Measurements from ENCODE around the gene C9orf78. TPM values are rescaled to one million over a fixed set of nuclear protein-coding genes. Genes with fewer than 3 reads are reported as not detected.

The C9orf78 gene
- total and polyA plus RNA-seq, 2 of the 8 experiments (the other 6 are each of a cell fraction or from before 2014, with no cell fraction given), result 17.4 to 40.6 TPM

DNA sequence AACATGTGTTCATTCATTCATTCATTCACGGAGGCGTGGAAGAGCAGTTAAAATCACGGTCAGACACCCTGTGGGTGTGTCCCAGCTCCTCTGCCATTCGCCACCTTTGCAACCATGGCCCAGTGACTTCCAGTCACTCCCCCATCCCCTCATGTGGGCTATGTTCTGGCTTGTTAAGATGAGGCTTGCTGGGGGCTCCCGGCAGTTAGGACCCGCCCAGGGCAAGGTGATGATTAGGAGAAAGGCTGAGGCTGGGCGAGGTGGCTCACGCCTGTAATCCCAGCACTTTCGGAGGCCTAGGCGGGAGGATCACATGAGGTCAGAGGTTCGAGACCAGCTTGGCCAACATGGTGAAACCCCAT, 57.3 kb downstream of the C9orf78 start (continued):
- TF ChIP-seq, protein P1, sequence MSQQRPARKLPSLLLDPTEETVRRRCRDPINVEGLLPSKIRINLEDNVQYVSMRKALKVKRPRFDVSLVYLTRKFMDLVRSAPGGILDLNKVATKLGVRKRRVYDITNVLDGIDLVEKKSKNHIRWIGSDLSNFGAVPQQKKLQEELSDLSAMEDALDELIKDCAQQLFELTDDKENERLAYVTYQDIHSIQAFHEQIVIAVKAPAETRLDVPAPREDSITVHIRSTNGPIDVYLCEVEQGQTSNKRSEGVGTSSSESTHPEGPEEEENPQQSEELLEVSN (IDR thresholded peaks at IDR 0.05), result no peak

Small RNAs within 50 kb of the gene (microRNA-seq; reads per million reads assigned to microRNA genes)
- gene MIR6855 (ENCODE audit: borderline microRNAs expressed in 2 of 2, borderline number of aligned reads in 2 of 2, borderline replicate concordance in 1 of 2), result 0 reads per million in 2 experiments

Small RNAs within 50 kb of the gene (small RNA-seq; reads per million reads assigned to genes)
- 0.69 reads per million for gene MIR6855 (ENCODE audit: insufficient read depth)

Other genes starting within 250 kb of the C9orf78 start
- not detected in 2 replicates for gene C9orf50, start 214.2 kb downstream of the C9orf78 start, total RNA-seq (2021; fragmentation: NEBNext Ultra II Directional; extraction: Animal tissue kit (Norgen Biotek cat#: 25700))
- gene C9orf50, start 214.2 kb downstream of the C9orf78 start, polyA plus RNA-seq (2011; rRNA removed), result not detected in 2 replicates
- 66.1 and 70.2 TPM in 2 replicates for gene NTMT1, start 209.1 kb downstream of the C9orf78 start, total RNA-seq (2021; fragmentation: NEBNext Ultra II Directional; extraction: Animal tissue kit (Norgen Biotek cat#: 25700))
- gene NTMT1, start 209.1 kb downstream of the C9orf78 start, polyA plus RNA-seq (2011; rRNA removed), result 66.8 and 72.0 TPM in 2 replicates
- 17.3 TPM in 2 replicates for gene ASB6, start 193.1 kb downstream of the C9orf78 start, total RNA-seq (2021; fragmentation: NEBNext Ultra II Directional; extraction: Animal tissue kit (Norgen Biotek cat#: 25700))
- gene ASB6, start 193.1 kb downstream of the C9orf78 start, polyA plus RNA-seq (2011; rRNA removed), result 14.0 and 19.7 TPM in 2 replicates
- 5.8 and 7.1 TPM in 2 replicates for gene PRRX2, start 169.6 kb downstream of the C9orf78 start, total RNA-seq (2021; fragmentation: NEBNext Ultra II Directional; extraction: Animal tissue kit (Norgen Biotek cat#: 25700))
- 9.2 and 10.9 TPM in 2 replicates for gene PRRX2, start 169.6 kb downstream of the C9orf78 start, polyA plus RNA-seq (2011; rRNA removed)
- gene PTGES, start 82.2 kb downstream of the C9orf78 start, total RNA-seq (2021; fragmentation: NEBNext Ultra II Directional; extraction: Animal tissue kit (Norgen Biotek cat#: 25700)), result 3.2 TPM in 2 replicates
- 5.1 and 5.4 TPM in 2 replicates for gene PTGES, start 82.2 kb downstream of the C9orf78 start, polyA plus RNA-seq (2011; rRNA removed)
- 17.4 and 19.2 TPM in 2 replicates for gene TOR1B, start 32.1 kb downstream of the C9orf78 start, total RNA-seq (2021; fragmentation: NEBNext Ultra II Directional; extraction: Animal tissue kit (Norgen Biotek cat#: 25700))
- gene TOR1B, start 32.1 kb downstream of the C9orf78 start, polyA plus RNA-seq (2011; rRNA removed), result 11.4 and 13.4 TPM in 2 replicates
- gene TOR1A, start 11.1 kb downstream of the C9orf78 start, total RNA-seq (2021; fragmentation: NEBNext Ultra II Directional; extraction: Animal tissue kit (Norgen Biotek cat#: 25700)), result 32.7 and 37.6 TPM in 2 replicates
- 46.6 and 46.7 TPM in 2 replicates for gene TOR1A, start 11.1 kb downstream of the C9orf78 start, polyA plus RNA-seq (2011; rRNA removed)
- gene USP20, start 183 bp upstream of the C9orf78 start, total RNA-seq (2021; fragmentation: NEBNext Ultra II Directional; extraction: Animal tissue kit (Norgen Biotek cat#: 25700)), result 13.4 and 17.9 TPM in 2 replicates
- 23.0 and 35.0 TPM in 2 replicates for gene USP20, start 183 bp upstream of the C9orf78 start, polyA plus RNA-seq (2011; rRNA removed)
- gene FNBP1, start 207.9 kb upstream of the C9orf78 start, total RNA-seq (2021; fragmentation: NEBNext Ultra II Directional; extraction: Animal tissue kit (Norgen Biotek cat#: 25700)), result 39.7 and 40.9 TPM in 2 replicates
- gene FNBP1, start 207.9 kb upstream of the C9orf78 start, polyA plus RNA-seq (2011; rRNA removed), result 6.7 and 7.2 TPM in 2 replicates
- 28.4 and 30.7 TPM in 2 replicates for gene GPR107, start 218.6 kb upstream of the C9orf78 start, total RNA-seq (2021; fragmentation: NEBNext Ultra II Directional; extraction: Animal tissue kit (Norgen Biotek cat#: 25700))
- 13.5 and 19.3 TPM in 2 replicates for gene GPR107, start 218.6 kb upstream of the C9orf78 start, polyA plus RNA-seq (2011; rRNA removed)